Endothelial cell of umbilical vein (primary cell): ENCODE data around the gene KIAA0930. TPM values are rescaled to one million over a fixed set of nuclear protein-coding genes. Genes with fewer than 3 reads are reported as not detected.

Experiments used
- BruUV-seq: library from RNA; stranded (reverse); fragments of 400-500 nt; replicated peaks from 2 replicates; lab custom pipeline; 2021; lab: Mats Ljungman, UMichigan
- CTCF ChIA-PET: fragments of 300-600, 350-600 bp; sonication (Branson Sonifier 250); formaldehyde crosslinking; loops from one replicate; lab custom pipeline; 2021; ENCODE audit warnings: antibody characterized with exemption, inconsistent platforms; lab: Charles Lee
- POLR2A ChIA-PET: fragments of 300-600, 350-600 bp; sonication (Branson Sonifier 250); formaldehyde crosslinking; loops from one replicate; lab custom pipeline; 2021; ENCODE audit warnings: antibody characterized with exemption, inconsistent platforms; lab: Charles Lee
- DNase-seq: peaks from one replicate; pipeline ENCODE4 v3.0.0-alpha.2; 2011; ENCODE audit warnings: low read depth, low spot score
- FAIRE-seq: peaks from 2 replicates; lab custom pipeline; 2011; peaks lifted over from hg19 to GRCh38; lab: Jason Lieb, UNC
- H2AFZ ChIP-seq: 2 replicates; pipeline ENCODE4 v1.6.0; 2012; ENCODE audit warnings: low read depth, low read length, control low read depth, inconsistent platforms
- H3K27ac ChIP-seq: 2 replicates; pipeline ENCODE4 v1.5.1; 2011; ENCODE audit warnings: low read depth, mild to moderate bottlenecking, control low read depth, low read length, moderate library complexity; ENCODE audit not compliant: insufficient read depth
- H3K27me3 ChIP-seq, 2 experiments: 2 replicates each; pipeline versions ENCODE4 v1.6.0 to v1.6.1; 2011; ENCODE audit warnings: low read length in 2 of 2, mixed read lengths in 1 of 2; ENCODE audit not compliant: control insufficient read depth in 2 of 2, insufficient read depth in 2 of 2
- H3K36me3 ChIP-seq, 2 experiments: 2 replicates in 1 of 2; 3 replicates in 1 of 2; pipeline ENCODE4 v1.5.1; 2011; ENCODE audit warnings: low read length in 2 of 2, mild to moderate bottlenecking in 1 of 2, moderate library complexity in 1 of 2; ENCODE audit not compliant: control insufficient read depth in 2 of 2, insufficient read depth in 2 of 2; ENCODE audit errors: extremely low read depth in 1 of 2
- H3K4me1 ChIP-seq: 3 replicates; pipeline ENCODE4 v1.5.1; 2011; ENCODE audit warnings: mild to moderate bottlenecking, low read length; ENCODE audit not compliant: control insufficient read depth, insufficient read depth; ENCODE audit errors: extremely low read depth
- H3K4me2 ChIP-seq: 2 replicates; pipeline ENCODE4 v1.6.1; 2011; ENCODE audit warnings: low read length, control low read depth, mixed read lengths; ENCODE audit not compliant: insufficient read depth
- H3K4me3 ChIP-seq, 3 experiments: fragments of 200-600 bp in 1 of 3; sonication (generic), shearing (Covaris generic) in 1 of 3; replicated peaks in 1 of 3; 2 replicates each; pipeline ENCODE4 v1.5.1; 2011 to 2016; ENCODE audit warnings: control low read depth in 3 of 3, low read length in 3 of 3, mild to moderate bottlenecking in 2 of 3, inconsistent platforms in 1 of 3, low read depth in 1 of 3, moderate library complexity in 1 of 3; ENCODE audit not compliant: insufficient read depth in 1 of 3
- H3K79me2 ChIP-seq: 2 replicates; pipeline ENCODE4 v1.6.0; 2012; ENCODE audit warnings: low read length, inconsistent platforms; ENCODE audit not compliant: control insufficient read depth, insufficient read depth
- H3K9ac ChIP-seq: replicated peaks from 2 replicates; pipeline ENCODE3; 2011; ENCODE audit warnings: low read length, control low read depth; ENCODE audit not compliant: insufficient read depth; ENCODE audit errors: extremely low read depth
- H3K9me1 ChIP-seq: replicated peaks from 3 replicates; pipeline ENCODE4 v1.6.0; 2011; ENCODE audit warnings: mild to moderate bottlenecking, low read length; ENCODE audit not compliant: control insufficient read depth, insufficient read depth; ENCODE audit errors: extremely low read depth
- H3K9me3 ChIP-seq: replicated peaks from 2 replicates; pipeline ENCODE4 v1.5.1; 2012; ENCODE audit warnings: low read length, inconsistent platforms; ENCODE audit not compliant: control insufficient read depth, insufficient read depth
- H4K20me1 ChIP-seq: replicated peaks from 2 replicates; pipeline ENCODE3; 2011; ENCODE audit warnings: mild to moderate bottlenecking, low read length; ENCODE audit not compliant: control insufficient read depth, insufficient read depth; ENCODE audit errors: extremely low read depth
- EZH2 ChIP-seq: IDR thresholded peaks from 2 replicates; pipeline ENCODE4 v1.6.1; 2012; ENCODE audit warnings: borderline replicate concordance, low read depth, mild to moderate bottlenecking, moderate library complexity, low read length, inconsistent platforms; ENCODE audit not compliant: severe bottlenecking
- FOS ChIP-seq: IDR thresholded peaks from 2 replicates; pipeline ENCODE4 v1.6.1; 2011; ENCODE audit warnings: mild to moderate bottlenecking, low read length, moderate library complexity, borderline replicate concordance; ENCODE audit not compliant: insufficient read depth
- GATA2 ChIP-seq: IDR thresholded peaks from 2 replicates; pipeline ENCODE4 v1.7.0; 2011; ENCODE audit warnings: low read depth, mild to moderate bottlenecking, moderate library complexity, mixed read lengths, low read length; ENCODE audit not compliant: insufficient read length, insufficient read depth
- JUN ChIP-seq: IDR thresholded peaks from 2 replicates; pipeline ENCODE4 v1.6.1; 2011; ENCODE audit warnings: borderline replicate concordance, low read depth; ENCODE audit not compliant: insufficient read length, insufficient read depth
- MYC ChIP-seq: IDR thresholded peaks from one replicate; pipeline ENCODE4 v1.6.1; 2011; ENCODE audit warnings: mild to moderate bottlenecking, low read depth, low read length
- POLR2A ChIP-seq: IDR thresholded peaks from 2 replicates; pipeline ENCODE4 v1.6.1; 2012; ENCODE audit warnings: low read depth, mild to moderate bottlenecking, control low read depth, low read length
- POLR2AphosphoS5 ChIP-seq: IDR thresholded peaks from 2 replicates; pipeline ENCODE4 v1.6.1; 2012; ENCODE audit warnings: low read depth, mild to moderate bottlenecking, control low read depth, low read length, moderate library complexity; ENCODE audit not compliant: insufficient read depth
- dilution Hi-C: fragments of 300-500 bp; cut with MboI; formaldehyde crosslinking; loops from one replicate; pipeline ENCODE4 v1.15.0; 2019; ENCODE audit warnings: low sequenced_read_pairs; ENCODE audit not compliant: extremely low pct_ligation_motif_present
- intact Hi-C: fragments of 100-400 bp; cut with micrococcal nuclease; formaldehyde crosslinking; loops from one replicate; pipeline ENCODE4 v1.10.0; 2022
- polyA plus RNA-seq, 4 experiments: library from polyadenylated mRNA; depleted of rRNA in 3 of 4; stranded (reverse) in 3 of 4; unstranded in 1 of 4; fragments of >200 nt; gene quantifications; 2 replicates each; pipeline versions ENCODE4 v1.2.1 to v1.2.3, GENCODE V29; 2011 to 2012; ENCODE audit warnings: missing spikeins in 1 of 4
- total RNA-seq: library from RNA; stranded (reverse); gene quantifications from 2 replicates; pipeline ENCODE4 v1.2.3, GENCODE V29; 2021
- TF ChIP-seq, protein P1 (sequence below), 2 donors: IDR thresholded peaks; 1 replicate in 1 of 2; 2 replicates in 1 of 2; pipeline ENCODE4 v1.5.1; 2011; ENCODE audit warnings: low read length in 2 of 2, mild to moderate bottlenecking in 2 of 2, moderate library complexity in 2 of 2, control low read depth in 1 of 2, inconsistent platforms in 1 of 2, low read depth in 1 of 2; ENCODE audit not compliant: insufficient read depth in 1 of 2; ENCODE audit errors: extremely low read depth in 1 of 2
- TF ChIP-seq, protein P2 (sequence below): IDR thresholded peaks from 2 replicates; pipeline ENCODE4 v1.6.1; 2011; ENCODE audit not compliant: insufficient read depth, insufficient read length

KIAA0930 gene
- total and polyA plus RNA-seq, 2 donors (not counting 3 experiments of a cell fraction or from before 2014, with no cell fraction given), result 37.9 to 53.6 TPM

DNA sequence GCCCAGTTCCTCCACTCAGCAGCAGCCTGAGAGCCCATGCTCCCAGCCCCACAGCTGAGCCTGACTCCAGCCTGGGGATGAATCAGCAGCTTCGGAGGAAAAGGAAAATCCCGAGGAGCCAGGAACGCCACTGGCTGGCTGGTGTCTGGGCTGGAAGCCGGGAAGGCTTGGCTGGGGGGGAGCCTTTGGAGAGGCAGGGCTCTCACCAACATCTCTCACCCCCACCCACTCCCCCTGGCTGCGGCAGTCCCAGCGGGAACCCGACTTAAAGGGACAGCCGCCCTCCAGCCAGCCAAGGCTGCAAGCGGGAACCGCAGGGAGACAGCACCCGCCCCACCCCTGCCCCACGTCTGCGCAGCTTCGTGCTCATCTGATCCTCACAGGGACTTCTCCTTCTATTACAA lies 28.4 kb downstream of the KIAA0930 start:
- Histone ChIP-seq H3K4me1 (peaks cover 12% of the 10 kb centered on the region), H3K4me2 (peak overlapping the region; percentile 70), H3K9me3 (no peaks in the 10 kb centered on the region), H3K36me3 (no peaks in the 10 kb centered on the region), H3K4me3 (peak overlapping the region in 2 of 3 experiments; percentile 14 to 51), H4K20me1 (no peaks in the 10 kb centered on the region), H3K27ac (peak overlapping the region; percentile 26), H3K9me1 (no peaks in the 10 kb centered on the region), H3K27me3 (no peaks in the 10 kb centered on the region), H2AFZ (peak overlapping the region; percentile 17), H3K79me2 (no peaks in the 10 kb centered on the region), H3K9ac (no peak overlapping the region)
- BruUV-seq, result no TSS peak
- intact Hi-C loops, result loop anchor here (1.0 kb wide), 1 partner anchor 51 kb away; no protein-coding TSS in a partner anchor
- ChIA-PET POLR2A (no interaction called here), CTCF (interaction anchor here (1.0 to 1.2 kb wide), 2 partner anchors 9 to 32 kb away, joined by 3 to 6 read pairs; no protein-coding TSS in a partner anchor)
- DNase-seq, result peak; percentile 89
- FAIRE-seq, result peak; percentile 97
- dilution Hi-C loops, result no loop called here
- no peak for TF ChIP-seq EZH2
- peak; percentile 34 for TF ChIP-seq FOS
- TF ChIP-seq, protein P1, sequence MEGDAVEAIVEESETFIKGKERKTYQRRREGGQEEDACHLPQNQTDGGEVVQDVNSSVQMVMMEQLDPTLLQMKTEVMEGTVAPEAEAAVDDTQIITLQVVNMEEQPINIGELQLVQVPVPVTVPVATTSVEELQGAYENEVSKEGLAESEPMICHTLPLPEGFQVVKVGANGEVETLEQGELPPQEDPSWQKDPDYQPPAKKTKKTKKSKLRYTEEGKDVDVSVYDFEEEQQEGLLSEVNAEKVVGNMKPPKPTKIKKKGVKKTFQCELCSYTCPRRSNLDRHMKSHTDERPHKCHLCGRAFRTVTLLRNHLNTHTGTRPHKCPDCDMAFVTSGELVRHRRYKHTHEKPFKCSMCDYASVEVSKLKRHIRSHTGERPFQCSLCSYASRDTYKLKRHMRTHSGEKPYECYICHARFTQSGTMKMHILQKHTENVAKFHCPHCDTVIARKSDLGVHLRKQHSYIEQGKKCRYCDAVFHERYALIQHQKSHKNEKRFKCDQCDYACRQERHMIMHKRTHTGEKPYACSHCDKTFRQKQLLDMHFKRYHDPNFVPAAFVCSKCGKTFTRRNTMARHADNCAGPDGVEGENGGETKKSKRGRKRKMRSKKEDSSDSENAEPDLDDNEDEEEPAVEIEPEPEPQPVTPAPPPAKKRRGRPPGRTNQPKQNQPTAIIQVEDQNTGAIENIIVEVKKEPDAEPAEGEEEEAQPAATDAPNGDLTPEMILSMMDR (IDR thresholded peaks at IDR 0.05; ENCODE audit: extremely low read depth in 1 of 2, insufficient read depth in 1 of 2, low read depth in 1 of 2, low read length in 2 of 2), result no peak

GRCh38 chr22:45211848-45212247 lies 28.8 kb downstream of the KIAA0930 start:
- Histone ChIP-seq H3K79me2 (no peaks in the 10 kb centered on the region), H3K27ac (peak overlapping the region; percentile 44), H3K36me3 (no peaks in the 10 kb centered on the region), H3K4me3 (peak overlapping the region in 1 of 3 experiments; percentile 14), H3K27me3 (no peaks in the 10 kb centered on the region), H2AFZ (peak overlapping the region; percentile 17), H3K9ac (no peak overlapping the region), H3K9me3 (no peaks in the 10 kb centered on the region), H3K4me1 (peaks cover 12% of the 10 kb centered on the region), H4K20me1 (no peaks in the 10 kb centered on the region), H3K9me1 (no peaks in the 10 kb centered on the region), H3K4me2 (no peak overlapping the region)
- intact Hi-C loops, result loop anchor here (1.0 kb wide), 1 partner anchor 51 kb away; no protein-coding TSS in a partner anchor
- ChIA-PET POLR2A (no interaction called here), CTCF (interaction anchor here (1.0 to 1.2 kb wide), 3 partner anchors 9 to 31 kb away, joined by 3 to 6 read pairs (median 3); no protein-coding TSS in a partner anchor)
- TF ChIP-seq POLR2A, result no peak
- no peak for TF ChIP-seq MYC
- no peak for TF ChIP-seq GATA2
- TF ChIP-seq, protein P1 (IDR thresholded peaks at IDR 0.05; ENCODE audit: extremely low read depth in 1 of 2, insufficient read depth in 1 of 2, low read depth in 1 of 2, low read length in 2 of 2), result no peak
- TF ChIP-seq FOS, result no peak
- TF ChIP-seq JUN, result no peak
- no peak for TF ChIP-seq EZH2
- TF ChIP-seq, protein P2, sequence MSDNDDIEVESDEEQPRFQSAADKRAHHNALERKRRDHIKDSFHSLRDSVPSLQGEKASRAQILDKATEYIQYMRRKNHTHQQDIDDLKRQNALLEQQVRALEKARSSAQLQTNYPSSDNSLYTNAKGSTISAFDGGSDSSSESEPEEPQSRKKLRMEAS, result no peak
- no peak for TF ChIP-seq POLR2AphosphoS5
- FAIRE-seq (no peak), DNase-seq (no peak)
- BruUV-seq, result no TSS peak
- dilution Hi-C loops, result no loop called here
